Activated CD8-positive, alpha-beta memory T cell treated with anti-CD3 and anti-CD28 coated beads, Interleukin-2, amount 50 U/mL, for 24 hours (primary cell): ENCODE data around the gene SLC4A9.

ENCODE experiments used
- DNase-seq: peaks from one replicate; pipeline ENCODE4 v3.0.0-alpha.2; 2020; ENCODE audit errors: extremely low read depth

The SLC4A9 gene

DNA sequence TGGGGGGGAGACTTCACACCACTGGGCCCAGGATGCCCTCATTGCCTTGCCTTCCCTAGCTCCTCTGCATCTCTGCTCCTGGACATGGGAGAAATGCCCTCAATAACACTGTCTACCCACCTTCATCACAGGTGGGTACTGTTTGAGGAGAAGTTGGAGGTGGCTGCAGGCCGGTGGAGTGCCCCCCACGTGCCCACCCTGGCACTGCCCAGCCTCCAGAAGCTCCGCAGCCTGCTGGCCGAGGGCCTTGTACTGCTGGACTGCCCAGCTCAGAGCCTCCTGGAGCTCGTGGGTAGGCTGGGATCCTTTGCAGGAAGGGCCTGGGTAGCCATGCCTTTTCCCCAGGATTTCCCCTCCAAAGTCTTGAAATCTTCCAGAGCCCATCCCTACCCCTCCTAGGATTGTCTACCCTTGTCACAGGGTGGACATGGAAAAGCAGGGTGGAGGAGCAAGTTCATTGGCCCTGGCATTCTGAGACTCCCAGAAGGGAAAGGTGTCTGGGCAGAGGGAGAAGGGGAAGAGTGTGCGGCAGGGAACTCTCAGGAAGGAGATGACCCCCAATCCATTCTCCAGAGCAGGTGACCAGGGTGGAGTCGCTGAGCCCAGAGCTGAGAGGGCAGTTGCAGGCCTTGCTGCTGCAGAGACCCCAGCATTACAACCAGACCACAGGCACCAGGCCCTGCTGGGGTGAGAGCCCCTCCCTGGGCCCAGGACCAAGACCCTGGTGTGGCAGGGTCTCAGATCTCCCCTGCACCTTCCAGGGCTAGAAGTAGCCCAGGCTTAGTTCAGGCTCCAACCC, 886 bp downstream of the SLC4A9 start:
- no peak for DNase-seq

DNA sequence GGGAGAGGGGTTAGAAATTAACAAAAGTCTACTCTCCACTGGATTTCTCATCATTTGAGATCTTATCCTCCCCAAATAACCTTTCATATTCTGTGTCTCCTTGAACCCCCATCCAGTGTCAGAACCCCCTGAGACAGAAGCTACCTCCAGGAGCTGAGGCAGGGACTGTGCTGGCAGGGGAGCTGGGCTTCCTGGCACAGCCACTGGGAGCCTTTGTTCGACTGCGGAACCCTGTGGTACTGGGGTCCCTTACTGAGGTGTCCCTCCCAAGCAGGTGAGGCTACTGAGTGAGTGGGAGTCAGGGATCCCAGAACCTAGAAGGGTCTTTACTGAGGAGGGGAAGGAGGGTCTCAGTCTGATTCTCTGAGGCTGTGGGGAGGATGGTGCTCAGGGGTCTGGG, 1.9 kb downstream of the SLC4A9 start:
- no peak for DNase-seq

DNA sequence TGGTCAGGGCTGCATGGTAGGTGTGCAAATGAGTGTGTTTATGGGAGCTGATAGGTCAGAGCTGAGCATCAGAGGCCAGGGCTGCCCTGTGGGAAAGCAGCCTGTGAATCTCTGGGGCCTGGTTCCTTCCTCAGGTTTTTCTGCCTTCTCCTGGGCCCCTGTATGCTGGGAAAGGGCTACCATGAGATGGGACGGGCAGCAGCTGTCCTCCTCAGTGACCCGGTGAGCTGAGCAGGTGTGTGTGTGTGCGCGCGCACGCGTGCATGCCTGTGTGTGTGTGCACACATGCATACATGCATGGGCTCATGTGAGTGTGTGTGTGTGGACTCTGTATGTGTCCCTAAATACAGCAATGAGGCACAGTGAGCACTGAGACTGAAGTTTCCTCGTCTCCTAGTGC, 2.3 kb downstream of the SLC4A9 start:
- DNase-seq = no peak

DNA sequence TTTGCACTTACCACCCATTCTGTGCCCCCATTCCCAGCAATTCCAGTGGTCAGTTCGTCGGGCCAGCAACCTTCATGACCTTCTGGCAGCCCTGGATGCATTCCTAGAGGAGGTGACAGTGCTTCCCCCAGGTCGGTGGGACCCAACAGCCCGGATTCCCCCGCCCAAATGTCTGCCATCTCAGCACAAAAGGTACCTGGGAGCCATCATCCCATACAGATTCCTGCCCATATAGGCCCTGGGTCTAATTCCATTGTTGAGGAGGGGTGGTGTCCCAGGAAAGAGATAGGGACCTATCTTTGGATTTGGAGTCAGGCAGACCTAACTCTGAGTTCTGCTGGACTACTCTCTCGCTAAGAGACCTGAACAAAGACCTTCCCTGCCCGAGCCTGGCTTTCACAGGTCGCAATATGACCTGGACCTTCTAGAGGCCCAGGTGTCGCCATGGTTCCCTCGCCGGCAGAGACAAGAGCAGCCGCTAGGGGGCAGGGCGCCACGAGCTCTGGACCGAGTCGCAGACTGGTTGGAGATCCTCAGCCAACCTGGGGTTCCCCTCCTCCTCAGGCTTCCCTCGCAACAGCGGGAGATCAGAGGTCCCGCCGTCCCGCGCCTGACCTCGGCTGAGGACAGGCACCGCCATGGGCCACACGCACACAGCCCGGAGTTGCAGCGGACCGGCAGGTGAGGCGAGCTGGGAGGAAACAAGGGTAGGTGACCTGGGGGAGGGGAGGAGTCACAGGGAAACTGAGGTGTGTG, 3.1 kb downstream of the SLC4A9 start:
- peak; percentile 30 for DNase-seq

DNA sequence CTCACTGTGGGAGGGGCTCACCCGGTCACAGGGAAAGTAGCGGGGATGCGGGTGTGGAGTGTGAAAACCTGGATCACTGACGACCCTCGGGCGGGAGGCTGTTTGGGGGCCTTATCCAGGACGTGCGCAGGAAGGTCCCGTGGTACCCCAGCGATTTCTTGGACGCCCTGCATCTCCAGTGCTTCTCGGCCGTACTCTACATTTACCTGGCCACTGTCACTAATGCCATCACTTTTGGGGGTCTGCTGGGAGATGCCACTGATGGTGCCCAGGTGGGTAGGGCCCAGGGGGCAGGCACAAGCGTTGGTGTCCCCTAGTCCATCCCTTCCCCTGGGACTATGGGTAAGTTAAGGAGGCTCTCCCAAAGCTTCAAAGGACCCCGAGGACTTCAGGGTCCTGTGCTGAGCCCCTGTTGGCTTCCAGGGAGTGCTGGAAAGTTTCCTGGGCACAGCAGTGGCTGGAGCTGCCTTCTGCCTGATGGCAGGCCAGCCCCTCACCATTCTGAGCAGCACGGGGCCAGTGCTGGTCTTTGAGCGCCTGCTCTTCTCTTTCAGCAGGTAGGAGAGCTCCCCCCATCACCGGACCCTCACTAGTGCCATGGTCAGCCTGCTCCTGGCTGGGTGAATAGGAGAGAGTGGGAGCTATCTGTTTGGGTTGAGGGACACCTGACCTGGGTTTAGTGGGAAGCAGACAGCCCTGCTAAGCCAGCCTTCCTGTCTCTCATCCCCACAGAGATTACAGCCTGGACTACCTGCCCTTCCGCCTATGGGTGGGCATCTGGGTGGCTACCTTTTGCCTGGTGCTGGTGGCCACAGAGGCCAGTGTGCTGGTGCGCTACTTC, 3.9 kb downstream of the SLC4A9 start:
- no peak for DNase-seq

DNA sequence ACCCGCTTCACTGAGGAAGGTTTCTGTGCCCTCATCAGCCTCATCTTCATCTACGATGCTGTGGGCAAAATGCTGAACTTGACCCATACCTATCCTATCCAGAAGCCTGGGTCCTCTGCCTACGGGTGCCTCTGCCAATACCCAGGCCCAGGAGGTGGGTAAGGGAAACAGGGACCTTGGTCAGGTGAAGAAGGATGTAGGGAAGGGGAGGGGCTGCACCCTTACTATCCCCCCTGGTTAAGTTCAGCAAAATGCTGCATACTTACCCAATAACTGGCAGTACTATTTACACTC, 4.4 kb downstream of the SLC4A9 start:
- no peak for DNase-seq

DNA sequence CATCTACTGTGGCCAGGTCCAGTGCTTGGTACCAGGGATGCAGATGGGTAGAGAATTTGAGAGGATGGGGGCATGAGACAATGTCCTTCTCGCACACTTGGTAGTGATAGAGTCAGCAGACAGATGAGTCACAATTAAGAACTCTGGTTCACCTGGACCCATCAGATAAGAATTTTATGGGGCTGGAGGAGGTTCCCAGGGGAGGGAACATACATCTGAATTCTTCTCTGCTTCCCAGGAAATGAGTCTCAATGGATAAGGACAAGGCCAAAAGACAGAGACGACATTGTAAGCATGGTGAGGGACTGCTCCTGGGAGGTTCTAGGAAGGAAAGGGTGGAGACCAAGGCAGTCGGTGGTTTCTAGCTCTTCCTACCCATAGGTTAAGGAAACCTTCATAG, 5.3 kb downstream of the SLC4A9 start:
- no peak for DNase-seq

DNA sequence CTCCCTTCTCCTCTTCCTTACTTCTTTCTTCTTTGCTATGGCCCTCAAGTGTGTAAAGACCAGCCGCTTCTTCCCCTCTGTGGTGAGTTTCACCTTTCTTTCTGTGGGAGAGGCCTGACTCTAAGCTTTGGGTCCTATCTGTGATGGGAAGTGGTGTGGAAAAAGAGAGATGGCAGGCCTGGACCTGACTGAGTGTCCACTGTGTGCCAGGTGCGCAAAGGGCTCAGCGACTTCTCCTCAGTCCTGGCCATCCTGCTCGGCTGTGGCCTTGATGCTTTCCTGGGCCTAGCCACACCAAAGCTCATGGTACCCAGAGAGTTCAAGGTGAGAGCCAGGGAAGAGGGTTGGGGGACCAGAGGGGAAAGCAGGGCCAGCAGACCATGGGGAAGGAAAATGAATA, 5.9 kb downstream of the SLC4A9 start:
- DNase-seq = no peak

DNA sequence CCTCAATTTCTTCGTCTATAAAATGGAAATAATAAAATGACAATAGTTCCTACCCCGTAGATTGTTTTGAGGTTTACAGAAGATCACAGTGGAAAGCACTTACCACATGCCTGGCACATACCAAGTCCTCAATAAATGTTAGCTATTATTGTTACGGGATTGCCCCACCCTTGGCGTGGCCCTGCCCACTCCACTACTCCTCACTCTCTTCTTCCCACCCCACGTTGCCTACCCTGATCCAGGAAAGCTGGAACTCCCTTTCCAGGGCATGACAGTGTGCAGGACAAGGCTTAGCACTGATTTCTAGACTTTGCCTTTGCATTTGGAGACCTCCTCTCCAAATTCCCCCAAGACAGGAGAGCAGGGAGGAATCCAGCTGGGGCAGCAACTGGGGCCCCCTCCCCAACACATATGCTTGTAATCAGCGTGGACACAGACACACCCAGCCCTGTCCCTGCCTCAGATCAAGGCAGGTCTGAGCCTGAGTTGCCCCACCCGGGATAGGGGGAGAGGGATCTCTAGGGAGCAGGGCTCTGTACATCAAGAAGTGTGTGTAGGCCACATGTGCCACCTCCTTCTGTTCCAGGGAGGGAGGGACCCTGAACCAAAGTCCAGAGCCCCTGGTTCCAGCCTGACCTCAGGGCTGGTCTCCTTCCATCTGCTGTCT, 6.7 kb downstream of the SLC4A9 start:
- DNase-seq = no peak

DNA sequence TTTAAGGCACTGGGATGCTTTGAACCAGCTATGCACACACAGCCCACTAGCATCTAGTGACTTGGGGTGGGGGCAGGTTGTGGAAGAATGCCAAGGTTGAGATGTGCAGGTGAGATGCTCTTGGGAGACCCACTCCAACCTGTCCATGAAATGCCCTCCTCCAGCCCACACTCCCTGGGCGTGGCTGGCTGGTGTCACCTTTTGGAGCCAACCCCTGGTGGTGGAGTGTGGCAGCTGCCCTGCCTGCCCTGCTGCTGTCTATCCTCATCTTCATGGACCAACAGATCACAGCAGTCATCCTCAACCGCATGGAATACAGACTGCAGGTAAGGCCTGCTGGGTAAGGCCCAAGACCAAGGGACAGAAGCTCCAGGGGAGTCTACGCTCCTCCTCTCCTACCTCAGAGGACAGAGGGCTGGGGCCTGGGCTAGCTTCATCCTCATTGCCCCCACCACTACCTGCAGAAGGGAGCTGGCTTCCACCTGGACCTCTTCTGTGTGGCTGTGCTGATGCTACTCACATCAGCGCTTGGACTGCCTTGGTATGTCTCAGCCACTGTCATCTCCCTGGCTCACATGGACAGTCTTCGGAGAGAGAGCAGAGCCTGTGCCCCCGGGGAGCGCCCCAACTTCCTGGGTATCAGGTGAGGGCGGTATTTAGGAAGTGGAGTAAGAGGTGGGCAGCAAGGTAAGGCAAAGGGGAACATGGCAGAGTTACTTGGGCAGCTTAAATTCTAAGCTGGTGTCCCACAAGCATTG, 7.4 kb downstream of the SLC4A9 start:
- DNase-seq = no peak

DNA sequence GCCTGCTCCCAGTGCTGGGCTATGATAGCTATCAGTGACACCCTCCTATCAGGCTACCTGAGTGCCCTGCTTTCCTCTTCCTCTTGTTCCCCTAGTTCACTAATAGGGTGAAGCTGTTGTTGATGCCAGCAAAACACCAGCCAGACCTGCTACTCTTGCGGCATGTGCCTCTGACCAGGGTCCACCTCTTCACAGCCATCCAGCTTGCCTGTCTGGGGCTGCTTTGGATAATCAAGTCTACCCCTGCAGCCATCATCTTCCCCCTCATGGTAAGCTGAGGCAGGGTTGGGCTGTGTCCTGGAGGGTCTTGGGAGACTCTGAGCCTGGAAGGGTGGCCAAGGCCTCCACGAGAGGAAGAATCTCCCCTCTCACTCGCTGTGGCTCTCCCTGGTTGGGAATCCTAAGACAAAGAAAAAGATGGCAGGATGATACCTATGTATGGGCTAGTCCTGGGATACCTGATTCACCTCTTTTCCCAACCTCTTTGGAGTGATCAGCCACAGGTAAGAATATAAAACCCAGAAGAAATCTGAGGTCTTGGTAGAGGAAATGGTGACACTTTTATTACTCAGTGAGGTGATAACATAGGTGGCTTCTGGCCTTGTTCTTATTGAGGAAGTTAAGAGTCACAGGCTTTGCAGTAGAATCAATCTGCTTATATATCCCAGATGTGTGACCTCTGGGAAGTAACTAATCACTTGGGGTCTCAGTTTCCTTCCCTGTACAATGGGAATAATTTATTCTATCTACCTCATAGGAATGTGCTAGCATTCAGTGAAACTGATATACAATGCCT, 11.6 kb downstream of the SLC4A9 start:
- no peak for DNase-seq

DNA sequence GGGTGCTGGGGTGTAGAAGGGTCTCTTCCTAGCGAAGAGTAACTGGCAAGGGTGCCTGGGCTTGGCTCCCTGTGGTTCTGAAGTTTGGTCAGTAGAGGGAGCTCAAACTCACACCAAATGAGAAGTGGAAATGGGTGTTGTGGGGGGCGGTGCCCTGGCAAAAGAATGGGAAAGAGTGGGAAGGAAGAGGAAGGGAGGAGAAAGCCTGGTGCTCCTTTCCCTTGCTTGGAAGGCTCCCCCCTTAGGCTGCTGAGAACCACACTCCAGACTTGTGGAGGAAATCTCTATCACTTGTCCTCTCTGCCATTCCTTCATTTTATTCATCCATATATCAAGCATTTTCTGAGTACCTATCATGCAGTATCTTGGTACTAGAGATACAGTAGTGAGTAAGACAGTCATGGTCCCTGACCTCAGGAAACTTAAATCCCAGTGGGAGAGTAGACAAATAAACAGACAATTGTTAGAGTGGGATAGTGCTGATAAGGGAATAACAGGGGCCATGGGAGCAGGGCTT, 13.0 kb downstream of the SLC4A9 start:
- DNase-seq = no peak

DNA sequence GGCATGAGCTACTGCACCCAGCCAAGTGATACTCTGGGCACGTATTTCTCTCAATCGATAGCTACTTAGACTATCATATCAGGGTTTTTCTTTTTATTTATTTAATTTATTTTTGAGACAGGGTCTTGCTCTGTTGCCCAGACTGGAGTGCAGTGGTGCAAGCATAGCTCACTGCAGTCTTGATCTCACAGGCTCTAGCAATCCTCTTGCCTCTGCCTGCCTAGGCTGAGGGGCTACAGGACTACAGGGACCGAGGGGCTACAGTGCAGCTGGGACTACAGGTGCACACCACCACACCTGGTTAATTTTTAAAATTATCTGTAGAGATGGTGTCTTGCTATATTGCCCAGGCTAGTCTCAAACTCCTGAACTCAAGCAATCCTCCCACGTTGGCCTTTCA, 21.4 kb downstream of the SLC4A9 start:
- DNase-seq = no peak

DNA sequence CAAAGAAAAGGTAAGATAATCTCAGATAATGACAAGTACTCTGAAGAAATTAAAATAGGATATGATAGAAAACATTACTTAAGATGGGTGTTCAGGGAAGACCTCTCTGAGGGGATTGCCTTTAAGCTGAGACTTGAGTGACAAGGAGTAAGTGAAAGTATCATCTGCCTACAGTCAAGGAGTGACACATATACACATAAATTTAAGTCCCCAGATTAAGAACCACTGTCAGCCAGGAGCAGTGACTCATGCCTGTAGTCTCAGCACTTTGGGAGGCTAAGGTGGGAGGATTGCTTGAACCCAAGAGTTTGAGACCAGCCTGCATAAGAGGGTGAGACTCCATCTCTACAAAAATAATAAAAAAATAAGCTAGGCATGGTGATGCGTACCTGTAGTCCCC, 22.0 kb downstream of the SLC4A9 start:
- DNase-seq = no peak

DNA sequence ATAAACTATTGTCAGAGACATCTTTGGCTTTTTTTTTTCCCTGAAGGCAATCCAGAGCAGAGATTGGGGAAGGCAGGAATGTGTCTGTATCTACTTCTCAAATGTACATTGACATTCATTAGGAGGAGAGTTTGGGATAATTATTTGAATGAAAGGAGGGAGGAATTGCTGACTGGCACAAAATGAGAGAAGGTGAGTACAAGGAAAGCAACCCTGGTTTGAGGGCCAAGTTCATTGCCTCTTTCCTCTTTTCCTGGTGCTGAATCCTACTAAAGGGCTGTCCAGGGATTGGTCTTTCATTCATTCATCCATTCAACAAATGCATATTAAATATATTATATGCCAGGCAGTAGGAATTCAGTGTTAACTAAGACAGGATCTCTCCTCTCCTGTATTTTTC, 22.9 kb downstream of the SLC4A9 start:
- no peak for DNase-seq

DNA sequence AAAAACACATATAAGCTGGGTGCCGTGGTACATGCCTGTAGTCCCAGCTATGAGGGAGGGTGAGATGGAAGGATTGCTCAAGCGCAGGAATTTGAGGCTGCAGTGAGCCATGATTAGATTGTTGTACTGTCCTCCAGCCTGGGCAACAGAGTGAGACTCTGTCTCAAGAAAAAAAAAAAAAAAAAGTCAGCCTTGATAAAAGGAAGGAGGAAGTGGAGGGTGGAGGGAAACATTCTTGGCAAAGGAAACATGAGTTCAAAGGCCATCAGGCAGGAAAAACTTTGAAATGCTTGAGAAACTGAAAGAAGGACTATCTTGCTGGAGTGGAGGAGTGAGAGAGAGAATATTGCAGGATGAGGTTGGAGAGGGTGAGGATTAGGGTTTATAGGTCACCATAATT, 23.3 kb downstream of the SLC4A9 start:
- no peak for DNase-seq

DNA sequence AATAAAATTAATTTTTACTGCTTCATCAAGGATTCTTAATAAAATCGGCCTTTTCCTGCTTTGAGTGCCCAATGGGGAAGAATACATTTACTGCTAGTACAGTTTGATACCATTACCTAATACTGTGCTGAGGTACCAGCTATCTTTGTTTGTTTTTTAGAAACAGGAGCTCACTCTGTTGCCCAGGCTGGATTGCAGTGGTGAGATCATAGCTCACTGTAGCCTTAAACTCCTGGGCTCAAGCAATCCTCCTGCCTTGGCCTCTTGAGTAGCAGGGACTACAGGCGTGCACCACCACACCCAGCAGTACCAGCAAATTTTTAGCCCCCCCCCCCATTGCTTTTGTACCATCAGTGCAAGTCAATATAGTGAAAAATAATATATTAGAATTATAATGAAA, 28.1 kb downstream of the SLC4A9 start:
- DNase-seq = no peak

DNA sequence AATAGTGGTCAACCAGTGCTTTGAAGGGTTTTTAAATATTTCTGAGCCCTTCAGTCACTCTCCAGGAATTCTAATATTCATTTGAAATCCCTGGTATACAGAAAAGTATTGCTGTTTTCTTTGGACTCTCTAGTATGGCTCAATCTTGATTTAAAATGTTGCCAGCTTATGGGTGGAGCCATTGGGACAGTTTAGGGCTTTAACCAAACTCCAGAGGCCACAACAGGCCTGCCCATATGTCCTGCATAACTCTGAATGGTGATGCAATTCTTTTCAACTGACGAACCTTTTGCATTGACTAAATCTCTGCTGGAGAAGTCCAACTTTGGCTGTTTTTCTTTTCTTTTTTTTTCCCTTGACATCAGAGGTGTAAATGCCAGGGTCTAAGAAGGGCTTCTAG, 31.3 kb downstream of the SLC4A9 start:
- no peak for DNase-seq

DNA sequence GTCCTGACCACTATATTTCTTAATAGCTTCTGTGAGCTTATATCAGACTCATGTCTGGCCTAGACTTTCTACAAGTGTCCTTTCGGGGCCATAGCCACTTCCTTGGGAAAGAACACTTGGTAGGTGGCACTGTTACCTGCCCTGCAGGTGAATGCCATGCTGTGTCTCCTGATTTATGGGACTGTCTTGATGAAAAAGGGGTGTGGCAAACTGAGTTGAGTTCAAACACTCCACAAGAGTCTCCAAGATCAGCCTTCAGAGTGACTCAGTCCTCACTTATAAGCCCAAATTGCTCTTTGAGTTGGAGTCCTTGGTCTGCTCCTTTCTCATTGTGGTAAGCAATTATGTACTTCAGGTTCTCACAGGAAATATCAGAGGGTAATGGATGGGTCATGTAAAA, 31.7 kb downstream of the SLC4A9 start:
- DNase-seq = no peak

DNA sequence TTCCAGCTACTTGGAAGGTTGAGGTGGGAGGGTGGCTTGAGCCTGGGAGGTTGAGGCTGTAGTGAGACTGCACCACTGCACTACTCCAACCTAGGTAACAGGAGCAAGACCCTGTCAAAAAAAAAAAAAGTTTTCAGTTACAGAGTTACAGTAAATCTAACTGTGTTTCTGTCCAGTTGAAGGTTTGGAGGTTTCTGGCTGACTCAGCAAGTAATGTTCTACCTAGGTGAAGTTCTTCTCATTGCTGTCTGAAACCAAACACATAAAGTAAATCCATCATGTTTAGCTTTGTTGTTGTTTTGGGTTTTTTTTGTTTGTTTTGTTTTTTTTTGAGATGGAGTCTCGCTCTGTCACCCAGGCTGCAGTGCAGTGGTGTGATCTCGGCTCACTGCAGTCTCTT, 33.7 kb downstream of the SLC4A9 start:
- DNase-seq = no peak
